Stomach (tissue), 9 donors: ENCODE measurements around the gene SDCBP2. TPM values are rescaled to one million over a fixed set of nuclear protein-coding genes. Genes with fewer than 3 reads are reported as not detected.

ENCODE experiments used
- DNase-seq, 2 donors: peaks; one replicate each; pipeline versions ENCODE4 v3.0.0 to v3.0.0-alpha.2; 2013 to 2019
- H3K27ac ChIP-seq, 5 donors: fragments of 200-600 bp in 4 of 5; sonication (generic) in 4 of 5; one replicate each; pipeline ENCODE4 v1.5.1; 2013 to 2019; ENCODE audit warnings: mild to moderate bottlenecking in 1 of 5, moderate library complexity in 1 of 5
- H3K27me3 ChIP-seq, 3 donors: fragments of 200-600 bp; sonication (generic); one replicate each; pipeline ENCODE4 v1.5.1; 2017 to 2019; ENCODE audit warnings: mixed run types in 1 of 3
- H3K36me3 ChIP-seq, 4 donors: fragments of 200-600 bp; sonication (generic); 1 replicate in 3 of 4; 2 replicates in 1 of 4; pipeline ENCODE4 v1.5.1; 2016 to 2019
- H3K4me1 ChIP-seq, 4 donors: fragments of 200-600 bp; sonication (generic); one replicate each; pipeline ENCODE4 v1.5.1; 2016 to 2019
- H3K4me3 ChIP-seq, 4 donors: fragments of 200-600 bp; sonication (generic) in 3 of 4; one replicate each; pipeline ENCODE4 v1.5.1; 2016 to 2019; ENCODE audit warnings: mild to moderate bottlenecking in 1 of 4
- H3K9me3 ChIP-seq, 4 donors: fragments of 200-600 bp; sonication (generic); one replicate each; pipeline ENCODE4 v1.5.1; 2016 to 2019
- CTCF ChIP-seq, 7 experiments: fragments of 450-650 bp in 4 of 7; fragments of 200-600 bp in 3 of 7; sonication (generic) in 3 of 7; IDR thresholded peaks; one replicate each; pipeline ENCODE4 v1.5.1; 2016 to 2019; ENCODE audit warnings: antibody characterized with exemption in 7 of 7, control low read depth in 2 of 7, mild to moderate bottlenecking in 1 of 7
- EP300 ChIP-seq: sonication (generic); formaldehyde crosslinking; IDR thresholded peaks from one replicate; pipeline ENCODE4 v1.6.1; 2017; ENCODE audit warnings: antibody characterized with exemption
- POLR2A ChIP-seq, 4 donors: fragments of 450-650 bp; IDR thresholded peaks; one replicate each; pipeline ENCODE4 v1.6.1; 2016; ENCODE audit warnings: antibody characterized with exemption in 4 of 4, control low read depth in 2 of 4, mild to moderate bottlenecking in 1 of 4, moderate library complexity in 1 of 4
- POLR2AphosphoS5 ChIP-seq, 3 donors: sonication (generic); formaldehyde crosslinking; IDR thresholded peaks; one replicate each; pipeline ENCODE4 v1.6.1; 2016; ENCODE audit warnings: antibody characterized with exemption in 3 of 3
- WGBS, 5 donors: extraction: QIAGEN DNeasy Blood & Tissue Kit in 3 of 5; methylation state at CpG; one replicate each; pipeline versions ENCODE4 v1.1.5 to v1.1.7; 2013 to 2018; 5-methylcytosine and 5-hydroxymethylcytosine counted together
- intact Hi-C: fragments of 100-400 bp; cut with DNase I; formaldehyde crosslinking; loops from one replicate; pipeline ENCODE4 v1.15.1; 2023; ENCODE audit warnings: low total_unique reads
- polyA plus RNA-seq, 3 donors: library from polyadenylated mRNA; stranded (reverse); fragments of 200-250 nt; gene quantifications; one replicate each; pipeline ENCODE4 v1.2.3, GENCODE V29; 2013
- total RNA-seq, 5 donors: library from RNA; depleted of rRNA; stranded (reverse); fragments of >200 nt; gene quantifications; one replicate each; pipeline versions ENCODE4 v1.1.0 to v1.2.3, GENCODE V29; 2014 to 2016
- donor health status: healthy with polysubstance abuse.
- donor health status: Bipolar disorder and iron deficiency.
- donor health status: healthy.

SDCBP2 gene
- total and polyA plus RNA-seq, 8 donors: 33.3 to 297 (median 60.5) TPM

- Histone ChIP-seq H3K9me3 (no peaks in the 10 kb centered on the region), H3K27ac (no peak overlapping the region), H3K4me1 (peaks cover 21 to 38% (median 30%) of the 10 kb centered on the region in 4 donors), H3K27me3 (no peaks in the 10 kb centered on the region), H3K4me3 (no peak overlapping the region), H3K36me3 (peaks cover 0 to 13% (median 9%) of the 10 kb centered on the region in 4 donors)
- DNase-seq: no peak
- 64 to 96% (median 79%) methylated on average over 2 to 3 of the region's 3 CpGs for WGBS, 5 donors
- intact Hi-C loops: no loop called here
- no peak for TF ChIP-seq POLR2A (IDR thresholded peaks at IDR 0.05)
Observed at GRCh38 chr20:1334761-1335160, 5.8 kb upstream of the SDCBP2 start.

GRCh38 chr20:1334370-1334731 lies 5.4 kb upstream of the SDCBP2 start:
- intact Hi-C loops: no loop called here
- 86 to 96% (median 95%) methylated on average over 4 of the region's 4 CpGs for WGBS, 5 donors
- Histone ChIP-seq H3K4me1 (peaks cover 21 to 42% (median 33%) of the 10 kb centered on the region in 4 donors), H3K27ac (no peak overlapping the region), H3K36me3 (peaks cover 0 to 13% (median 9%) of the 10 kb centered on the region in 4 donors), H3K27me3 (no peaks in the 10 kb centered on the region), H3K4me3 (no peak overlapping the region), H3K9me3 (no peaks in the 10 kb centered on the region)
- DNase-seq: no peak
- TF ChIP-seq POLR2AphosphoS5 (IDR thresholded peaks at IDR 0.05): no peak
- no peak for TF ChIP-seq POLR2A (IDR thresholded peaks at IDR 0.05)
- no peak for TF ChIP-seq CTCF (IDR thresholded peaks at IDR 0.05)
- TF ChIP-seq EP300: no peak

- peaks cover 25 to 49% (median 39%) of the 10 kb centered on the region in 4 donors for H3K4me1 ChIP-seq
- 94 to 97% (median 96%) methylated on average over 11 of the region's 11 CpGs for WGBS, 5 donors
- TF ChIP-seq POLR2AphosphoS5 (IDR thresholded peaks at IDR 0.05) (no peak), CTCF (IDR thresholded peaks at IDR 0.05) (no peak), EP300 (no peak), POLR2A (IDR thresholded peaks at IDR 0.05) (no peak)
- no peaks in the 10 kb centered on the region for H3K27me3 ChIP-seq
- H3K9me3 ChIP-seq: no peaks in the 10 kb centered on the region
- intact Hi-C loops: no loop called here
- no peak for DNase-seq
- no peak overlapping the region for H3K27ac ChIP-seq
- no peak overlapping the region for H3K4me3 ChIP-seq
- peaks cover 0 to 13% (median 9%) of the 10 kb centered on the region in 4 donors for H3K36me3 ChIP-seq
Observed at GRCh38 chr20:1333462-1334369, 4.8 kb upstream of the SDCBP2 start.

GRCh38 chr20:1332749-1333300 lies 3.9 kb upstream of the SDCBP2 start:
- Histone ChIP-seq H3K36me3 (peaks cover 0 to 13% (median 9%) of the 10 kb centered on the region in 4 donors), H3K4me3 (no peak overlapping the region), H3K27me3 (no peaks in the 10 kb centered on the region), H3K4me1 (peaks cover 34 to 55% (median 47%) of the 10 kb centered on the region in 4 donors), H3K27ac (no peak overlapping the region), H3K9me3 (no peaks in the 10 kb centered on the region)
- 86 to 96% (median 95%) methylated on average over 2 of the region's 2 CpGs for WGBS, 5 donors
- intact Hi-C loops: no loop called here
- no peak for DNase-seq
- TF ChIP-seq POLR2AphosphoS5 (IDR thresholded peaks at IDR 0.05): no peak
- TF ChIP-seq EP300: no peak
- no peak for TF ChIP-seq POLR2A (IDR thresholded peaks at IDR 0.05)
- TF ChIP-seq CTCF (IDR thresholded peaks at IDR 0.05): no peak
